Common myeloid progenitor, CD34-positive (primary cell): ENCODE results near the gene SSBP4.
A peak's percentile ranks its signal among the peaks of the same experiment; 100 is the strongest.

ENCODE experiments used
- CTCF ChIA-PET: fragments of 350-600 bp; sonication (Branson Sonifier 250); formaldehyde crosslinking; loops from one replicate; lab custom pipeline; 2021; ENCODE audit warnings: antibody characterized with exemption; lab: Charles Lee
- POLR2A ChIA-PET: fragments of 350-600 bp; sonication (Branson Sonifier 250); formaldehyde crosslinking; loops from one replicate; lab custom pipeline; 2021; ENCODE audit warnings: antibody characterized with exemption; lab: Charles Lee
- DNase-seq, 3 donors: peaks; one replicate each; pipeline versions ENCODE4 v3.0.0 to v3.0.0-alpha.2; 2013
- H3K27ac ChIP-seq, 2 experiments: 1 replicate in 1 of 2; 2 replicates in 1 of 2; pipeline ENCODE4 v1.7.0; 2013; ENCODE audit warnings: inconsistent platforms in 2 of 2, low read length in 2 of 2, mild to moderate bottlenecking in 2 of 2, low read depth in 1 of 2, moderate library complexity in 1 of 2; ENCODE audit not compliant: severe bottlenecking in 2 of 2, insufficient read depth in 1 of 2, poor library complexity in 1 of 2
- H3K27me3 ChIP-seq, 5 experiments: replicated peaks in 2 of 5; 1 replicate in 3 of 5; 2 replicates in 2 of 5; pipeline versions ENCODE4 v1.6.1 to v1.7.0; 2013; ENCODE audit warnings: low read length in 4 of 5, mild to moderate bottlenecking in 2 of 5, moderate library complexity in 2 of 5, inconsistent platforms in 1 of 5; ENCODE audit not compliant: insufficient read depth in 5 of 5, control insufficient read depth in 4 of 5
- H3K36me3 ChIP-seq, 4 experiments: 1 replicate in 2 of 4; 2 replicates in 2 of 4; pipeline versions ENCODE4 v1.6.1 to v1.7.0; 2013; ENCODE audit warnings: low read length in 3 of 4, control low read depth in 1 of 4, mild to moderate bottlenecking in 1 of 4; ENCODE audit not compliant: control insufficient read depth in 4 of 4, insufficient read depth in 4 of 4
- H3K4me1 ChIP-seq, 4 experiments: 1 replicate in 3 of 4; 2 replicates in 1 of 4; pipeline versions ENCODE4 v1.6.1 to v1.7.1; 2013; ENCODE audit warnings: low read length in 3 of 4, mild to moderate bottlenecking in 3 of 4, control low read depth in 1 of 4, inconsistent platforms in 1 of 4, moderate library complexity in 1 of 4; ENCODE audit not compliant: control insufficient read depth in 4 of 4, insufficient read depth in 4 of 4; ENCODE audit errors: control extremely low read depth in 1 of 4
- H3K4me3 ChIP-seq, 7 experiments: 1 replicate in 4 of 7; 2 replicates in 3 of 7; pipeline versions ENCODE4 v1.5.1 to v1.7.0; 2013; ENCODE audit warnings: mild to moderate bottlenecking in 7 of 7, low read length in 6 of 7, moderate library complexity in 6 of 7, inconsistent platforms in 2 of 7, low read depth in 2 of 7, control low read depth in 1 of 7; ENCODE audit not compliant: insufficient read depth in 4 of 7, control insufficient read depth in 1 of 7; ENCODE audit errors: extremely low read depth in 1 of 7
- H3K9me3 ChIP-seq, 5 experiments: 1 replicate in 4 of 5; 2 replicates in 1 of 5; pipeline versions ENCODE4 v1.6.1 to v1.7.1; 2013; ENCODE audit warnings: low read length in 4 of 5, mild to moderate bottlenecking in 2 of 5, inconsistent platforms in 1 of 5, low read depth in 1 of 5, moderate library complexity in 1 of 5; ENCODE audit not compliant: control insufficient read depth in 4 of 5, insufficient read depth in 2 of 5; ENCODE audit errors: control extremely low read depth in 1 of 5
- WGBS: methylation state at CpG from one replicate; pipeline ENCODE4 v1.1.5; 2013; ENCODE audit not compliant: insufficient coverage; 5-methylcytosine and 5-hydroxymethylcytosine counted together

The SSBP4 gene

DNA sequence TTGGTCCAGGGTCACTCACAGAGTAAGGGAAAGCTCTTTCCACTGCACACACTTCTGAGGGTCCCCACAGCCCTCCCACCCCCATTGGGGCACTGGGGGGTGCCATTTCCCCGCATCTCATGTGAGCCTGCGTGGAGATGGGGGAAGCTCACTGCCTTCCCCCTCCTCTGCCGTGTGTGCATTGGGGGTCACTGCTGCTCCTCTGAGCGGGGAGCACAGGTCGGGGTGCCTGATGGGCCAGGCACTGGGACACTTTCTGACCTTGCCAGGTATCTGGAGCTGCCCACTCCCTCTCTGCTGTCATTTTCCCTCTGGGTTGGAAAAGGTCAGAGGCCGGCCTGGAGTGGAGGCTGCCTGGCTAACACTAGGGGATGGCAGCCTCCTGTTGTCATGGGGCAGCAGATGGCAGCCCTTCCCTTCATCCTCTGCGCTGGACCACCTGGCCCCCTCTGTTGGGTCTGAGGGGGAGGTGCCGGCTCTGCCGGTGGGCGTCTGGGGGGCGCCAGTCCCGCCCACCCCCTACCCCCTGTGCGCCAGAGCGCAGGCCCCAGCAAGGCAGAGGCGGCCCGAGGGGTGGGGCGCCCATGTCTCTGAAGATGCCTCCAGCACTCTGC is 9.1 kb downstream of the SSBP4 start:
- H3K4me1 ChIP-seq: peaks cover 0 to 65% (median 33%) of the 10 kb centered on the region in 4 experiments
- POLR2A ChIA-PET: interaction anchor here (1.4 to 1.8 kb wide), 2 partner anchors 8 to 11 kb away, joined by 6 to 10 read pairs; partner anchors contain the start of gene SSBP4
- peaks cover 0 to 44% (median 3%) of the 10 kb centered on the region in 4 experiments for H3K36me3 ChIP-seq
- WGBS: 75% methylated on average over 15 of the region's 17 CpGs
- H3K4me3 ChIP-seq: peak overlapping the region in 2 of 7 experiments; percentile 54 to 66
- no peaks in the 10 kb centered on the region for H3K9me3 ChIP-seq
- H3K27me3 ChIP-seq: no peaks in the 10 kb centered on the region
- peak overlapping the region in 1 of 2 experiments; percentile 77 for H3K27ac ChIP-seq
- no peak for DNase-seq
- CTCF ChIA-PET: interaction anchor here (1.7 kb wide), 1 partner anchor 10 kb away, joined by 8 read pairs; the partner anchor contains the start of gene SSBP4

DNA sequence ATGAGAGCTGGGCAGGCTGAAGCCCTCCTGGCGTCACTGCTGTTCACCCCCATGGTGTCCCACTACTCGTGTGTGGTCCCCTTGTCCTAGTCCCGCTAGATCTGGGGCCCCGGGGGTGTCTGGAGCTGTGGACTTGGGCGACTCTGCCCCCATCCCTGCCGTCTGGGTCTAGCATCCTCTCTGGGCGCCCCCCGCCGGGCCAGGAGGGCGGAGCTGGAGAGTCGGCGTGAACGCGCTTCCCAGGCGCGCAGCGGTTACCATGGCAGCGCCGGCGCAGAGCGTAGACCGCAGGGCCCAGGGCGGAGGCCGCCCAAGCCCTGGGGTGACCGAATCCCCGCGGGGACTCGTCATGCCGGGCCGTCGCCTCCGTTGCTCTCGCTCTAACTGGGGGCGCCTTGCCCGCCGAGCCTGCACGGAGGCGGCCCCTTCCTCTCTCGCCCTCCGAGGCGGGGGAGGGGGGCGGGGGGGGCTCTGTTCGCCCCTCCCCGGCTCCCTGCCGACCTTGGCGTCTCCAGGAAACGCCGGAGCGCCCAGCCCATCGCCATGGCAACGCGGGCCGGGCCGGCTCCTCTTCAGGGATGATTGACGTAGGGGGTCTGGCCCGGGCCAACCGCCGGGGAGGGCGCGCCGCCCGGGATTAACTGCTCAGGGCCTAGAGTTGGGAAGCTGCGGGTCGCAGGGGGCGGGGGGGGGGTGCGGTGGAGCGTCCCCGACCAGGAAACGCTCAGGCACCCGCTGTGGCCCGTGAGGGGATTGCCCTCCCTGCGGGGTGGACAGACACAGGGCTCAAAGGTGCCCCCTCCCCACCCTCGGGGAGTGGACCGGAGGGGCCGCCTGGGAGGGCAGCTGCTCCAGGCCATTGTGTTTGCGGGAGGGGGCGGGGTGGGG is 9.8 kb downstream of the SSBP4 start:
- H3K27ac ChIP-seq: peak overlapping the region; percentile 64 to 77
- ChIA-PET POLR2A (interaction anchor here (0.6 to 1.8 kb wide), 3 partner anchors 9 to 12 kb away, joined by 3 to 10 read pairs (median 6); partner anchors contain the start of gene SSBP4), CTCF (interaction anchor here (1.7 kb wide), 1 partner anchor 10 kb away, joined by 8 read pairs; the partner anchor contains the start of gene SSBP4)
- peaks cover 0 to 48% (median 3%) of the 10 kb centered on the region in 4 experiments for H3K36me3 ChIP-seq
- H3K27me3 ChIP-seq: no peaks in the 10 kb centered on the region
- 3% methylated on average over 54 of the region's 77 CpGs for WGBS
- peak; percentile 88 to 95 (median 94) for DNase-seq
- H3K4me1 ChIP-seq: peaks cover 0 to 63% (median 34%) of the 10 kb centered on the region in 4 experiments
- peak overlapping the region; percentile 3 to 66 (median 18) for H3K4me3 ChIP-seq
- H3K9me3 ChIP-seq: no peaks in the 10 kb centered on the region

DNA sequence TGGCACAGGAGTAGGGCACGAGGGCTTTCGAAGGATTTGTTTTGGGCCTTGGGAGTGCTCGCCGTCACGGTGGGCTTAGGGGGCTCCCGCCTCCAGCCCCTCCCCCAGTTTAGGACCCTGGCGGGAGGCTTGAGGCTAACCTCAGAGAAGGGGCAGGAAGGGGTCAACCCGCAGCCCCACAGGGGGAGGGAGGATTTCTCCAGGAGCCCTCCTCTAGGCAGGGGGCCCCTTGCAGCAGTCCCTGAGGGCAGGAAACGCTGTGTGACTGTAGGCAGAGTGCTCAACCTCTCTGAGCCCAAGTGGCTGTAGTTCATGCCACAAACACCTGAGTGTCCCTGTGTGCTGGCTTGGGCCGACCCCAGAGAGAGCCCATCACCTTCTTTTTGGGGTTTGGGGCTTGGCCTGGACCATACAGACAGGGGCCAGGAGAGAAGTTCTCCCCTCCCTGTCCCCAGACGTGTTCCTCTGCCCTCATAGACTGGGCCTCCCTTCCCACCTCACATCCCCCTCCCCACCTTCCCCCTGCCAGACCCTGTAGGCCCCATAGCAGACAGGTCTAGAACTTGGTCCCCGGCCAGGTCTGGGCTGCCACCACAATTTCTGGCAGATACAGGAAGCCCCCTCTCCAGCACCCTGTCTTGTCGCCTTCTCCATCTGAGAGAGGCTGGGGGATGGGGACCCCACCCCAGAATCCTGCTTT is 10.7 kb downstream of the SSBP4 start:
- H3K27ac ChIP-seq: peak overlapping the region; percentile 64 to 77
- peak overlapping the region in 4 of 7 experiments; percentile 10 to 66 (median 58) for H3K4me3 ChIP-seq
- DNase-seq: peak in 1 of 3 donors; percentile 21
- WGBS: 14% methylated on average over 10 of the region's 13 CpGs
- peaks cover 0 to 54% (median 4%) of the 10 kb centered on the region in 4 experiments for H3K36me3 ChIP-seq
- H3K4me1 ChIP-seq: peaks cover 0 to 69% (median 36%) of the 10 kb centered on the region in 4 experiments
- H3K9me3 ChIP-seq: no peaks in the 10 kb centered on the region
- ChIA-PET POLR2A (interaction anchor here (0.6 to 1.8 kb wide), 2 partner anchors 10 to 11 kb away, joined by 3 to 10 read pairs; partner anchors contain the start of gene SSBP4), CTCF (no interaction called here)
- no peaks in the 10 kb centered on the region for H3K27me3 ChIP-seq

DNA sequence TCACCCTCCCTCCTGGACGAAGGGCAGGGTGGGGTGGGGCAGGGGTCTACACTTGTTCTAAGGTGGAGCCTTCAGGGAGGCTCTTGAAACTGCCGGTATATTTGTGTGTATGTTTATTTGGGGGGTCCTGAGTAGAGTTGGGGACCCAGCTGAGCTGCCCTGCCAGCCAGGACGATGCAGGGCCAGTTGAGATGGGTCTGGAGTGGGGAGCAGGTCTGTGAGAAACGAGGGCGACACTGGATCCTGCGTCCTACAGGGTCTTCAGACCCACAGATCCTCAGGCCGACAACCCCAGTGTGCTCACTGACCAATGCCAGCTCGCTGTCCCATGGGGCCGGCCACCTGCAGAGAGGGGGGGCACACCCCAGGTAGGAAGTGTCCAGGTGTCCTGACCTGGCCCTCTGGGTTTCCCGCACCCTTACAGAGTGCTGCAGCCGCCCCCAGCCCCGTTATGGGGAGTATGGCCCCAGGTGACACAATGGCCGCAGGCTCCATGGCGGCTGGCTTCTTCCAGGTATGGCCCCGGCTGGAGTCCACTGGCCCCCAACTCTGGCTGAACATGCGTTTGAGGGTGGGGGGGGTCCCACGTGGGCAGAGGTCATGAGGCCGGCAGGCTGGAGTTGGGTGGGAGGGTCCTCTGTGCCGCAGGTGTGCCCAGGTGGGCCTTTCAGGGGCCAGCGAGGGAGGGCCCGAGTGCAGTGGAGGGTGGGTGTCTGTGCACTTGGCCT is 11.4 kb downstream of the SSBP4 start:
- peak overlapping the region in 1 of 7 experiments; percentile 66 for H3K4me3 ChIP-seq
- ChIA-PET CTCF (interaction anchor here (1.6 to 1.7 kb wide), 2 partner anchors 9 to 12 kb away, joined by 5 to 9 read pairs; partner anchors contain the start of gene SSBP4), POLR2A (no interaction called here)
- H3K9me3 ChIP-seq: no peaks in the 10 kb centered on the region
- 95% methylated on average over 11 of the region's 21 CpGs for WGBS
- peak overlapping the region in 1 of 2 experiments; percentile 77 for H3K27ac ChIP-seq
- no peaks in the 10 kb centered on the region for H3K27me3 ChIP-seq
- DNase-seq: no peak
- peaks cover 0 to 56% (median 10%) of the 10 kb centered on the region in 4 experiments for H3K36me3 ChIP-seq
- H3K4me1 ChIP-seq: peaks cover 0 to 66% (median 34%) of the 10 kb centered on the region in 4 experiments

- ChIA-PET POLR2A (no interaction called here), CTCF (interaction anchor here (0.7 to 1.7 kb wide), 5 partner anchors 10 to 45 kb away, joined by 3 to 9 read pairs (median 3); partner anchors contain the start of genes GDF15 and SSBP4)
- Histone ChIP-seq H3K36me3 (peaks cover 0 to 62% (median 13%) of the 10 kb centered on the region in 4 experiments), H3K27ac (no peak overlapping the region), H3K4me3 (no peak overlapping the region), H3K9me3 (no peaks in the 10 kb centered on the region), H3K4me1 (peaks cover 0 to 67% (median 38%) of the 10 kb centered on the region in 4 experiments), H3K27me3 (no peaks in the 10 kb centered on the region)
- DNase-seq: no peak
- 86% methylated on average over 15 of the region's 34 CpGs for WGBS
These were observed 12.4 kb downstream of the SSBP4 start for GRCh38 chr19:18431351-18432197.
